Measurements from ENCODE around the gene MYOM3. TPM values are rescaled to one million over a fixed set of nuclear protein-coding genes. Genes with fewer than 3 reads are reported as not detected.

The MYOM3 gene
- total RNA-seq, 2 donors from 2014 or later = 4.1 to 4.2 TPM

GRCh38 chr1:24103879-24104278 lies 8.1 kb downstream of the MYOM3 start:
- DNase-seq = no peak
- intact Hi-C loops (cut with DNase I, micrococcal nuclease) = no loop called here
- ATAC-seq = no peak

- no peak for DNase-seq
- intact Hi-C loops (cut with DNase I, micrococcal nuclease) = no loop called here
- no peak for ATAC-seq
Measured at GRCh38 chr1:24103408-24103807, 8.5 kb downstream of the MYOM3 start.

- DNase-seq (no peak), ATAC-seq (no peak)
- intact Hi-C loops (cut with DNase I, micrococcal nuclease) = no loop called here
Measured at GRCh38 chr1:24102961-24103360, 9.0 kb downstream of the MYOM3 start.

- ATAC-seq (no peak), DNase-seq (no peak)
- intact Hi-C loops (cut with DNase I, micrococcal nuclease) = no loop called here
Measured at GRCh38 chr1:24101796-24102586, 9.9 kb downstream of the MYOM3 start.

- ATAC-seq (peak; percentile 41), DNase-seq (no peak)
Measured at GRCh38 chr1:24100945-24101737, 10.8 kb downstream of the MYOM3 start.

GRCh38 chr1:24098943-24099638 lies 12.8 kb downstream of the MYOM3 start:
- ATAC-seq = no peak
- intact Hi-C loops (cut with DNase I, micrococcal nuclease) = no loop called here

More at GRCh38 chr1:24100945-24101737, 10.8 kb downstream of the MYOM3 start:
- intact Hi-C loops (cut with DNase I, micrococcal nuclease) = no loop called here

GRCh38 chr1:24098102-24098501 lies 13.8 kb downstream of the MYOM3 start:
- intact Hi-C loops (cut with DNase I, micrococcal nuclease) = no loop called here
- DNase-seq (no peak), ATAC-seq (no peak)

More at GRCh38 chr1:24098943-24099638, 12.8 kb downstream of the MYOM3 start:
- no peak for DNase-seq

GRCh38 chr1:24097663-24098062 lies 14.3 kb downstream of the MYOM3 start:
- ATAC-seq (no peak), DNase-seq (no peak)
- intact Hi-C loops (cut with DNase I, micrococcal nuclease) = no loop called here

- ATAC-seq = no peak
Measured at GRCh38 chr1:24096739-24097103, 15.2 kb downstream of the MYOM3 start.

GRCh38 chr1:24096009-24096738 lies 15.8 kb downstream of the MYOM3 start:
- ATAC-seq (no peak), DNase-seq (no peak)
- intact Hi-C loops (cut with DNase I, micrococcal nuclease) = no loop called here

More at GRCh38 chr1:24096739-24097103, 15.2 kb downstream of the MYOM3 start:
- DNase-seq = no peak
- intact Hi-C loops (cut with DNase I, micrococcal nuclease) = no loop called here

- ATAC-seq = no peak
- intact Hi-C loops (cut with DNase I, micrococcal nuclease) = no loop called here
- no peak for DNase-seq
Measured at GRCh38 chr1:24095140-24095859, 16.6 kb downstream of the MYOM3 start.

- no peak for DNase-seq
- no peak for ATAC-seq
- intact Hi-C loops (cut with DNase I, micrococcal nuclease) = no loop called here
Measured at GRCh38 chr1:24094554-24094953, 17.4 kb downstream of the MYOM3 start.

- intact Hi-C loops (cut with DNase I, micrococcal nuclease) = no loop called here
- ATAC-seq = no peak
- DNase-seq = no peak
Measured at GRCh38 chr1:24093732-24094131, 18.2 kb downstream of the MYOM3 start.

- DNase-seq = no peak
- ATAC-seq = no peak
- intact Hi-C loops (cut with DNase I, micrococcal nuclease) = no loop called here
Measured at GRCh38 chr1:24092979-24093378, 19.0 kb downstream of the MYOM3 start.

GRCh38 chr1:24091971-24092482 lies 19.9 kb downstream of the MYOM3 start:
- DNase-seq = no peak
- ATAC-seq = no peak
- intact Hi-C loops (cut with DNase I, micrococcal nuclease) = no loop called here

GRCh38 chr1:24090736-24091135 lies 21.2 kb downstream of the MYOM3 start:
- intact Hi-C loops (cut with DNase I, micrococcal nuclease) = no loop called here
- ATAC-seq = no peak
- no peak for DNase-seq

GRCh38 chr1:24089743-24090555 lies 22.0 kb downstream of the MYOM3 start:
- DNase-seq (no peak), ATAC-seq (no peak)
- intact Hi-C loops (cut with DNase I, micrococcal nuclease) = no loop called here

Data from left colon (tissue), 2 donors.